ENCODE results near the gene TRIP11.

The TRIP11 gene

DNA sequence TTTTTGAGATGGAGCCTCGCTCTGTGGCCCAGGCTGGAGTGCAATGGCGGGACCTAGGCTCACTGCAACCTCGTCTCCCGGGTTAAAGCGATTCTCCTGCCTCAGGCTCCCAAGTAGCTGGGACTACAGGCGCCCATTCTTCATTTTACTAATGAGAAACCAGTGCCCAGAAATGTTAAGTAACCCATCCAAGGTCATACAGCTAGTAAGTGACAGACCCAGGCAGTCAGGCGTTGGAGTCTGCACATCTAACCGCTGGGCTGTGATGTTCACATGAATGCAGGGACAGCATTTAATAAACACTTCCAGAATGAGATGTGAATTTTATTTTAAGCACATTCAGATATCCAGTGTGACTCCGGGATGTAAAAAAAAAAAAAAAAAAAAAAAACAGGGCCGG is 1.3 kb upstream of the TRIP11 start:
- TF ChIP-seq, protein P1, sequence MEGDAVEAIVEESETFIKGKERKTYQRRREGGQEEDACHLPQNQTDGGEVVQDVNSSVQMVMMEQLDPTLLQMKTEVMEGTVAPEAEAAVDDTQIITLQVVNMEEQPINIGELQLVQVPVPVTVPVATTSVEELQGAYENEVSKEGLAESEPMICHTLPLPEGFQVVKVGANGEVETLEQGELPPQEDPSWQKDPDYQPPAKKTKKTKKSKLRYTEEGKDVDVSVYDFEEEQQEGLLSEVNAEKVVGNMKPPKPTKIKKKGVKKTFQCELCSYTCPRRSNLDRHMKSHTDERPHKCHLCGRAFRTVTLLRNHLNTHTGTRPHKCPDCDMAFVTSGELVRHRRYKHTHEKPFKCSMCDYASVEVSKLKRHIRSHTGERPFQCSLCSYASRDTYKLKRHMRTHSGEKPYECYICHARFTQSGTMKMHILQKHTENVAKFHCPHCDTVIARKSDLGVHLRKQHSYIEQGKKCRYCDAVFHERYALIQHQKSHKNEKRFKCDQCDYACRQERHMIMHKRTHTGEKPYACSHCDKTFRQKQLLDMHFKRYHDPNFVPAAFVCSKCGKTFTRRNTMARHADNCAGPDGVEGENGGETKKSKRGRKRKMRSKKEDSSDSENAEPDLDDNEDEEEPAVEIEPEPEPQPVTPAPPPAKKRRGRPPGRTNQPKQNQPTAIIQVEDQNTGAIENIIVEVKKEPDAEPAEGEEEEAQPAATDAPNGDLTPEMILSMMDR (conservative IDR thresholded peaks at IDR 0.05; ENCODE audit: low read depth, low read length), result no peak
- no peak for DNase-seq (ENCODE audit: low read depth)
- H3K4me3 ChIP-seq (ENCODE audit: low read length), result peak overlapping the region; percentile 90

DNA sequence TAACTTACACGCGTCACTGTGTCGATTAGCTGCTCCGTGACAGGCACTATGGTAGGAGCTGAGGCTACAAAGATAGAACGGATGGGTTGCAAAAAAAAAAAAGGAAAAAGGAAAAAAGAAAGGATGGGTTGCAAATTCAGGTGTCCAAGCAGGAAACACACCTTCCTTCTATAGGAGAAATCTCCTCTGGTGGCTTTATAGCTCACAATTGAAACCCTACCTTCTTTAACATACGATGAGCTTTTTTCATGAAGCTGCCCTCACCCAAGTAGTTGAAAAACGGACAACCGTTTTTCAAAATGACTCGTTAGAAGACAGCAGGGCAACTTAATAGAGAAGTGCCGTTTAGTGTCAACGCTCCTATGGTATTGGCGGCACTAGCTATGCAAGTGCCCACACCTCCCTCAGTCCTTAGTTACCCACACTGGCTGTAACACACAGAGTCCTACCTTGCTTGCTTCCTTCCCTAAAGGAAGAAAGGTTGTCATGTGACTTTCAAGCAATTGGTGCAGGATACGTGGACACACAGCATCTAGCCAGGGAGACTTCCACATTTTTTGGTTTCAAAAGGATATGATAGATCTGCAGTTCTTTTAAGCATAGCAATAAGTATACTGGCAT is 682 bp upstream of the TRIP11 start:
- H3K4me3 ChIP-seq (ENCODE audit: low read length), result peak overlapping the region; percentile 90
- TF ChIP-seq, protein P1 (conservative IDR thresholded peaks at IDR 0.05; ENCODE audit: low read depth, low read length), result no peak
- DNase-seq (ENCODE audit: low read depth), result peak; percentile 38

DNA sequence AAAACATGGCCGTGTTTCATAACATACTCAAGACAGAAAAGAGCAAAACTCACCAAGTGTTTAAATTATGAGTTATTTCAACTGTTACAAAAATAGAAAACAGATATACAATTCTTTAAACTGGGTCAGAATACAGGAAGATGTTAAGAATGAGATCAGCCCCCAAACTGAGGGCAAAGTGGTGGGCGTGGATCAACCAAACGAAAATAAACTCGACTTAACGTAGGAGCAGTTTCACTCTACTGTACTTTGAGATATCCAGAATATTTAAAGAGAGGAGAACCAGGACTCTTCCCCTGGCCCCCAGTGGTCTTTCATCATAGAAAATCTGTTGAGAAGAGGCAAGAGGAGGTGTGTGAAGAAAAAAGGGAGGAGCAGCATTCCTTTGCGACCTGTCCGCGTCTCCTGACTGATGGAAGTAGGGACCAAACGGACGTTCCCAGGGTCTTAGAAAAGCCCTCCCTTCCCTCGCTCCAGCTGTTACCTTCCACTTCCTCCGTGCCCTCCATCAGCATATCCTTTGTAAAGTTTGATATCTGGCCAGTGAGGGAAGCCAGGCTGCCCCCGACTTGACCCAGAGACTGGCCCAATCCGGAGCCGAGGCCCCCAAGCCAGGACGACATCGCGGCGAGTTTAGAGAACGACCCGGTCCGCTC is 668 bp downstream of the TRIP11 start:
- TF ChIP-seq, protein P1 (conservative IDR thresholded peaks at IDR 0.05; ENCODE audit: low read depth, low read length), result no peak
- peak; percentile 66 for DNase-seq (ENCODE audit: low read depth)
- peak overlapping the region; percentile 90 for H3K4me3 ChIP-seq (ENCODE audit: low read length)

DNA sequence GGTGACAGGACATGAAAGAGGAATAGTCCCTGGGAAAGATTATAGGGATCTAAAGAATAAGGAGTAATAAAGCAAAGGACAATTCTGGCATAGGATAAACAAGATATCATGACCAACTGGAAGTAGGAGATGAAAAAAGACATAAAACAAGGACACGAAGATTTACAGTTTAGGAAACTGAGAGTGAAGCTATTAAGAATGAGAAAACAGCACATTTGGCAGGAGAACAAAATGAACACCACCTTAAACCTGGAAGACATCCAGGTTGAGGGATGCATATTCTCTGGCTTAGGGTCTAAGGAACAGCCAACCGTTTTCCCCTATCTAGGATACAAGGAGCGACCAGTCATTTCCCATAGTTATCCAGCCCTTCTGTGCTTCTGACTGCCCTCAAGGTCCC is 1.9 kb downstream of the TRIP11 start:
- TF ChIP-seq, protein P1 (conservative IDR thresholded peaks at IDR 0.05; ENCODE audit: low read depth, low read length), result no peak
- H3K4me3 ChIP-seq (ENCODE audit: low read length), result peak overlapping the region; percentile 90
- DNase-seq (ENCODE audit: low read depth), result no peak

DNA sequence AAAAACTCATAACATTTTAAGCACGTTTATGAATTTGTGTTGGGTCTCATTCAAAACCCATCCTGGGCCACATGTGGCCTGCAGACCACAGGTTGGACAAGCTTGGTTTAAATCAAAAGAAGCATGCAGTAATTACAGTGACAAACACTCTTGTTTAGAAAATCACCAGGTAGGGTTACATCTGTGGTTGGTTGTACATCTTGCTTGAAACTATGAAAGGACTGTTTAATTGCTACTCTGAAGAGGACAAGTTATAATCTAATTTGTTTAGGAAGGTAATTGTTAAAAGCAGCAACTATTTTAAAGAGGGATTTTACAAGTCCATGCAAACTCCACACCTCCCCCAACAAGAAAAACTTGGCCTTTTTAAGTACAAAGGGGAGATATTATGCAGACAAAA is 4.0 kb downstream of the TRIP11 start:
- H3K4me3 ChIP-seq (ENCODE audit: low read length), result no peak overlapping the region
- no peak for DNase-seq (ENCODE audit: low read depth)
- TF ChIP-seq, protein P1 (conservative IDR thresholded peaks at IDR 0.05; ENCODE audit: low read depth, low read length), result no peak

DNA sequence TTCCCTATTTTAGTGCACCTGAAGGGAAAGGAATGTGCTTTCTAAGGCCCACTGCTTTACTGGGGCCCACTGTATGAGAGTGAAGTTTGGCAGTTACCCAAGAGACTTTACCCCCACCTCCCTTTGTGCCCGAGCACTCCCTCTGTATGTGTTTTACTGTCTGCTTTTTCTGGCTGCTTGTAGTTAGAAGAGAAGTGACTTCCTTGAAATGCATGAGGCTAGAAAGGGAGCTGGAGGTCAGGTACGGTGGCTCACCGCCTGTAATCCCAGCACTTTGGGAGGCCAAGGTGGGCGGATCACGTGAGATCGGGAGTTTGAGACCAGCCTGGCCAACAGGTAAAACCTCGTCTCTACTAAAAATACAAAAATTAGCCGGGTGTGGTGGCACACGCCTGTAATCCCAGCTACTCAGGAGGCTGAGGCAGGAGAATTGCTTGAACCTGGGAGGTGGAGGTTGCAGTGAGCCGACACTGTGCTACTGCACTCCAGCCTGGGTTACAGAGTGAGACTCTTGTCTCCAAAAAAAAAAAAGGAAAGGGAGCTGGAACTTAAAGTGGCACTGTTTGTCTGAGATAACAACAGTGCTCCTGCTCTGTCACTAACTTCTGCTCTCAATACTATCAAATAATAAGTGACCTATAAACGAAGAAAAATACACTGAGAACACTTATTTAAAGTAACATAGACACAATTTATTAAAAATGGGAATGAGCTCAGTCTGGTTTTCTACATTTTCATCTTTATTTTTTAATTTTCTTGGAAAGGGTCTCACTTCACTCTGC is 5.8 kb downstream of the TRIP11 start:
- TF ChIP-seq, protein P1 (conservative IDR thresholded peaks at IDR 0.05; ENCODE audit: low read depth, low read length), result no peak
- H3K4me3 ChIP-seq (ENCODE audit: low read length), result no peak overlapping the region
- DNase-seq (ENCODE audit: low read depth), result no peak

All from retinal pigment epithelial cell (primary cell).